Measurements from ENCODE around the gene TREML4.

The TREML4 gene

DNA sequence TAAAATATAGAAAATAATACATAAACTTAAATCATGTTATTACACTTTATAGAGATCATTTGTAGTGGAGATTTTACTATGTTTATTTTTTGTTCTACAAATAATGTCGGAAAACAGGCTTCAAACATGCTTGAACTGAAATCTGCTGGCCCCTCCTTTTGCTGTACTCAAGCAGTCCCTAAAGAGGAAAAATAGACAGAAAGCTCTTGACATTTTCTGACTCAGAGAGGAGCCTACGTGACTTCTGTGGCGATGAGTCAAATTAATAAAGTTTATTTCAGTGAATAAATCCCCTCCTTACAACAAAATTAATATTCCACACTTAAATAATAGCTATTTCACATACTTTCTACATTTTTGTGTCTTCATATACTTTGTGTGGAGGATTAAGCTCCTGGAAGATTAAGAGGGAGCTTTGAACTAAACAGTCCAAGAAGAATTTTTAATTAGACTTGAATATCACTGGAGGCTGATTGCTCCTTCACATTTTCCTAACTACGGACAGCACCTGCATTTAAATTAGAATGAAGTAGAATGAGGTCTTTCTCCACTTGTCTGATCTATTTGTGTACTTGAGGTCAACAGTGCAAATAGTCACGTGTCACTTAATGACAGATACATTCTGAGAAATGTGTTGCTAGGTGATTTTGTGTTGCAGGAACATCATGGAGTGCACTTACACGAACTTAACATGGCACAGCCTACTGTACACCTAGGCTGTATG lies 60.0 kb downstream of the TREML4 start:
- DNase-seq = peak; percentile 83
